ENCODE data around the gene RGSL1.

DNA sequence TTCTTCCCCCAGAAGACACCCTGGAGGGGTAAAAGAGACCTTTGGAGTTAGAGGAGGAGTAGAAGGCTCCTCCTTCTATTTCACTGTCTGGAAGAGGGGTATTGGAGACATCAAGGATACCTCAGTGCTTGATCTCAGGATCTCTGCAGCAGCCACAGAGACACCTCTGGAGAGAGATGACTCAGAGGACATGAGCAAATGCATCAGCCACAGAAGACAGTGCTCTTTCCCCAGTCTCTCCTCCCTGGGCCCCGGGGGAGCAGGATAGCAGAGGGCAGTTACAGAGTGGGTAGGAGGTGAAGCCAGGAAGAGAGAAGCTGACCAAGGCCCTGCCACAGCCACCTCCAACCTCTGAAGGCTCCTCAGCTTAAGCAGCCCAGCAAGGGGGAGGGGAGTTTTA is 34.2 kb upstream of the RGSL1 start:
- TF ChIP-seq, protein P1, sequence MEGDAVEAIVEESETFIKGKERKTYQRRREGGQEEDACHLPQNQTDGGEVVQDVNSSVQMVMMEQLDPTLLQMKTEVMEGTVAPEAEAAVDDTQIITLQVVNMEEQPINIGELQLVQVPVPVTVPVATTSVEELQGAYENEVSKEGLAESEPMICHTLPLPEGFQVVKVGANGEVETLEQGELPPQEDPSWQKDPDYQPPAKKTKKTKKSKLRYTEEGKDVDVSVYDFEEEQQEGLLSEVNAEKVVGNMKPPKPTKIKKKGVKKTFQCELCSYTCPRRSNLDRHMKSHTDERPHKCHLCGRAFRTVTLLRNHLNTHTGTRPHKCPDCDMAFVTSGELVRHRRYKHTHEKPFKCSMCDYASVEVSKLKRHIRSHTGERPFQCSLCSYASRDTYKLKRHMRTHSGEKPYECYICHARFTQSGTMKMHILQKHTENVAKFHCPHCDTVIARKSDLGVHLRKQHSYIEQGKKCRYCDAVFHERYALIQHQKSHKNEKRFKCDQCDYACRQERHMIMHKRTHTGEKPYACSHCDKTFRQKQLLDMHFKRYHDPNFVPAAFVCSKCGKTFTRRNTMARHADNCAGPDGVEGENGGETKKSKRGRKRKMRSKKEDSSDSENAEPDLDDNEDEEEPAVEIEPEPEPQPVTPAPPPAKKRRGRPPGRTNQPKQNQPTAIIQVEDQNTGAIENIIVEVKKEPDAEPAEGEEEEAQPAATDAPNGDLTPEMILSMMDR (IDR thresholded peaks at IDR 0.05), result no peak
- TF ChIP-seq POLR2A (IDR thresholded peaks at IDR 0.05) (no peak), POLR2AphosphoS5 (IDR thresholded peaks at IDR 0.05; ENCODE audit: insufficient read depth in 1 of 2, low read depth in 1 of 2) (no peak)

Data from vagina (tissue), 2 donors.